T follicular helper cell (primary cell): ENCODE measurements around the gene SH2B3.
"Not testable (repeated sequence)": the region's sequence is repeated elsewhere in the genome, so short reads cannot be mapped to it uniquely, and the experiment has no call there.

Experiments
- DNase-seq: peaks from one replicate; pipeline ENCODE4 v3.0.0-alpha.2; 2020; ENCODE audit warnings: low read depth

The SH2B3 gene

DNA sequence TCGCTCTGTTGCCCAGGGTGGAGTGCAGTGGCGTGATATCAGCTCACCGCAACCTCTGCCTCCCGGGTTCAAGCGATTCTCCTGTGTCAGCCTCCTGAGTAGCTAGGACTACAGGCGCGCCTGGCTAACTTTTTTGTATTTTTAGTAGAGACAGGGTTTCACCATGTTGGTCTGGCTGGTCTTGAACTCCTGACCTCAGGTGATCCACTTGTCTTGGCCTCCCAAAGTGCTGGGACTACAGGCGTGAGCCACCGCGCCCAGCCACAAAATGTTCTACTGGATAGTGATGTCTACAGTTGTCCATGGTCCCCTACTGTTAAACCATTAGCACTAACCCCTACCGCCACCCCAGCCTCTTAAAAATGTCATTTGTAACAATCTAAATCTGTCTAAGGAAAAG, 54.4 kb downstream of the SH2B3 start:
- not testable (repeated sequence) for DNase-seq

DNA sequence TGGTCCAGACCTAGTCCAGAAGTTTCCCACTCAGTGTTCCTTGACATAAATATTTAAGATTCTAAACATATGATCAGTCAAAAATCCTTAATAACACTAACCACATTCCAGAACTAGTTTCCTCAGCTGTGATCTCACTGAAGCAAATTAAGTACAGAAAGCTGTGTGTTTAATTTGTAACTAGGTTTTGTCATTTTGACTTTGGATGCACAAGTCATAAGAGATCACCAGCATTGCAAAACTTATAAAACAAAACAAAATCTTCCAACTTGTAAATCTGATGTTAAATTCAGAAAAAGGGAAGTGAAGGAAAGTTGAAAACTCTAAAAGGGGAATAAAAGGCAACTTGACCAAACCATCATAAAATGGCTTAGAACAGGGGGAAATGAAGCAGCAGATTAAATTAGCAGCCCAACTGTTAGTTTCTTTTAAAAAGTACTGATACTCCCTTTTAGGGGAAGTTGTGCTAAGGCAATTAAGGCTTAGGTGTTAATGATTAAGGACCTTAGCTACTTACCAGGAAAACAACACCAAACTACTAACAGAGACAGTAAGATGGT, 56.6 kb downstream of the SH2B3 start:
- DNase-seq: no peak

DNA sequence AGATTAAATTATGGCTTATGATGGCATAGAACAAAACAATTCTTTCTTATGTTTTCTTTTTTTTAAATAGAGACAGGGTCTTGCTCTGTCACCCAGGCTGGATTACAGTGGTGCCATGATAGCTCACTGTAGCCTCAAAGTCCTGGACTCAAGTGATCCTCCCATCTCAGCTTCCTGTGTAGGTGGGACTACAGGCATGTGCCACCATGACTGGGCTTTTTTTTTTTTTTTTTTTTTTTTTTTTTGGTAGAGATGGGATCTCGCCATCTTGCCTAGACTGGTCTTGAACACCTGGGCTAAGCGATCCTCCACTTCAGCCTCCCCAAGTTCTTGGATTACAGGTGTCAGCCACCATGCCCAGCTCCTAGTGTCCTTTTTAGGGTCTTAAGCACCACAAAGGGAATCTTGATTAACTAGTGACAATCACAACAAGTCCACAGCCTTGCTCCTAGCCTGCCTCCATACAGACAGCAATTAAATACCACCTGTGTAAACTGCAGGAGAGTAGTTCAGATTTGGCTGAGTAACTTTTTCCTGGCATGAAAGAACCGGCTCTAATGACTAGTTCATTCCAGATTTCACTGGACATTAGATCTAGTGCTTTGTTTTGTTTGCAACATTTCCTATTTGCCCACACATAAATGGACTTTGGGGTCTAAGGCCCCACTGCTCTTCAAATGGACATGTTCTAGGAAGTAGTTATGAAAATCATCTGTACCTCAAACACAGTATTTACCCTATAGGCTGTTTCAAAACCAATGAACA, 61.6 kb downstream of the SH2B3 start:
- DNase-seq: no peak

DNA sequence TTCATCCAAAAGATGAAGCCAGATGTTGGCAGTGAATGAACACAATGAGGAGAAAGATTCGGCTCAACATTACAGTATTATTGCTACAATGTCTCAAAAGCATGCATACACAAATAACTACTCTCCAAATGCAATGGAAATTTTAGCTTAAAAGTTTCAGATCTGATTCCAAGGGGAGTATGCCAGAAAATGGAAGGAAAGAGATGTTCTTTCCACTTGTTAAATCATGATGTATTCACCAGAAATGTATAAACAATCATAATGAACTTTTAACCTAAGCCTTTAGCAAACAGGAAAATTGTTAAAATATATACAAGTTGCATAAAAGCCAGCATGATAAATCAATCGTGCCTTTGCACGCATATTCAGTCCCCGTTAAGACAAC, 62.1 kb downstream of the SH2B3 start:
- no peak for DNase-seq

DNA sequence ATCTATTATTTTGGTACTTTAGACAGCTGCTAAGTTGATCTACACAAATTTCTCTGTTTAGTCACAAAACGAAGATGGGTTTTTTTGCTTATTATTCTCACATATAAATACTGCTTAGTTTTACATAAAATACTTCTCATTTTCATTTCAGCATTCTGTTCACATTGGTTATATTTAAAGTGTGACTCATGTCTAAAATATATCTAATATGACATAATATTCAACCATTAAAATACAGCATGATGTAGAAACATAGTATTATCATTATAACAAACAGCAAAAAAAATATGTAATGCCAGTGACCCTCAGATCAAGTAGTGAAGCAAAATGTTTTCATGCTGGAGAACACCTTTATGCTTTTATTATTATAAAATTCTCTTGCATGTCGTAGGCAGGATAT, 63.7 kb downstream of the SH2B3 start:
- DNase-seq: no peak

DNA sequence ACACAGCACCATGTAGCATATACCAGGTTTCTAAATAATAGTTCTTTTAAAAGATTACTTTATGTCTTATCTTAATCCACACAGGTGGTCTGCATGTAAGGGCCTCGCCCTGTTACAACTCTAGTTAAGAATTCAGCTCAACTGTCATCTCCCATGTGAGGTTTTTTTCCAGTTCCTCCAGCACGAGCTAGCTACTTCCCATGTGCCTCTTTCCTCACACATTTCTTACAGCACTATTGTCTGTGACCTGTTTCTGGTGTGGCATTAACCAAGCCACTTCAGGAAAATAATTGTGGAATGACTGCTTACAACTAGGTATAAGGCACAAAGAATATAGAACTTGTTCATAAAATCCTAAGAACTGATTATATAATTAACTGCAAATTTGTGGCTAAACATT, 65.5 kb downstream of the SH2B3 start:
- no peak for DNase-seq

DNA sequence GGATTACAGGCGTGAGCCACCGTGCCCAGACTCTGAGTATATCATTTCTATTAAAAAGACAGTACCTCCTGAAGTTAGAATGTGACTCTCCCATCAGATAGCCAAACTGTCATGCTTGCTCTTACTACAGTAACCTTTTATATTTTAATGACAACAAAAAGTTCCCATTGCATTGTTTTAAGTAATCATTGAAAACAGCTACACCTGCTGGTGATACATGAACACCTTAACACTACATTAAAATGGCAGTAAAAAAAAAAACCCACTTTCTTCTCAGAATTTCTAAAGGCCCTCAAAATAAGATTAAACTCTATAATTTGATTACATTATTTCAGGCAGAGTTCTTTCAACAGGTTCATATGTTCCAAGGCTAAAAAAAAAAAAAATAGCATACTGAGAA, 76.7 kb downstream of the SH2B3 start:
- DNase-seq: no peak

DNA sequence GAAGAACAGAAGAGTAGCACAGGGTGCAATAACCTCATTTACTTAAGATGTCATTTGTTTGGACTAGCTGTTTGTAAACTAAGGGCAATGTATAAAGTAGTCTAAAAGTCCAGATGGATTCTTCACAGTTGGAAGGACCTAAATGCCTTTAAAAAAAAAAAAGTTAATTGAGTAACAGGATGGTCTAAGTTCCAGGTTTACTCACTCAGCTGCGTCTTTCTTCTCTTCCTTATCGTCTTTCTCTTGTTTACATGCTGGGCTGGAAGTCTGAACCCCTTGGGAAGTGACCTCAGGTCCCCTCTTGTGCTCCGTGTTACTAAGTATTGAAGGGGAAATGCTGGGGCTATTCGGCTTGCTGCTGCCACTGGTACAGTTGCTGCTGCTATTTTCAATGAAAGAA, 82.5 kb downstream of the SH2B3 start:
- DNase-seq: no peak

DNA sequence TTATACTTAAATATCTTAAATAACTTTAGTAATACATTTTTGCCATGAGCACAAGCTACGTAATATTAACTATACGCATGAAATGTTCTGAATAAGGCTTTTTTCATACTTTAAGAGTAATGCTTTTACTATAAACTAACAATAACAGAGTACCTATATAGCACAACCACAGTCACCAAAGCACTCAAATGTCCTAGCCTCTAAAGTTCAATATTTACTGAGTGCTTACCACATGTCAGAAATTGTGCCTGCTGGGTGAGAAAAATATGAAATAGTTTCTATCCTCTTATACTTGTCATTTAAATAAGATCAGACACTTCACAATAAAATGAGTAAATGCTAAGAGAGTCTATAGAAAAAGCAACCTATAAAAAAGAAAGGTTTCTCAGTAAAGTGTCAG, 83.1 kb downstream of the SH2B3 start:
- no peak for DNase-seq

DNA sequence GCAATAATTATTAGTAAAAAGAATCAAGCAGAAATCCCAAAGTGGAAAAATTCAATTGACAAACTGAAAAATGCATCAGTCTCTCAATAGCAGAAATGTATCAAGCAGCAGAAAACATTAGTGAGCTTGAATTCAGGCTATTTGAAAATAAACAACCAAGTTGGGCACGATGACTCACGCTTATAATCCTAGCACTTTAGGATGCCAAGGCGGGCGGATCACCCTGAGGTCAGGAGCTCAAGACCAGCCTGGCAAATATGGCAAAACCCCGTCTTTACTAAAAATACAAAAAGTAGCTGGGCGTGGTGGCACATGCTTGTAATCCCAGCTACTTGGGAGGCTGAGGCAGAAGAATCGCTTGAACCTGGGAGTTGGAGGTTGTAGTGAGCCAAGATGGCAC, 87.3 kb downstream of the SH2B3 start:
- DNase-seq: not testable (repeated sequence)

DNA sequence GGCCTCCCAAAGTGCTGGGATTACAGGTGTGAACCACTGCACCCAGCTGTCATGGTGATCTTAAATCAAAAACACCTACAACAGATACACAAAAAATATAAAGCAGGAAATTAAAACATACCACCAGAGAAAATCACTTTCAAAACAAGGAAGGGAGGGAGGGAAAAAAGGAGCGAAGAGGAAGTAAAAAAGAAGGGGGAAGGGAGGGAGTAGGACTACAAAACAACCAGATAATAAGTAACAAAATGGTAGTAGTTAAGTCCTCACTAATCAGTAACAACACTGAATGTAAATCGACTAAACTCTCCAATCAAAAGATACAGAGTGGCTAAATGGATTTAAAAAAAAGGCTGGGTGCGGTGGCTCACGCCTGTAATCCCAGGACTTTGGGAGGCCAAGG, 89.0 kb downstream of the SH2B3 start:
- DNase-seq: no peak
